Measurements from ENCODE around the gene ARHGDIG.
A peak's percentile ranks its signal among the peaks of the same experiment; 100 is the strongest.
"Not testable (repeated sequence)": the region's sequence is repeated elsewhere in the genome, so short reads cannot be mapped to it uniquely, and the experiment has no call there.

The ARHGDIG gene

GRCh38 chr16:301950-302349, 21.6 kb downstream of the ARHGDIG start:
- DNase-seq: no peak

GRCh38 chr16:303760-304505, 23.5 kb downstream of the ARHGDIG start:
- no peak for DNase-seq

GRCh38 chr16:305916-306626, 25.7 kb downstream of the ARHGDIG start:
- no peak for DNase-seq

GRCh38 chr16:306911-307370, 26.6 kb downstream of the ARHGDIG start:
- DNase-seq: no peak

GRCh38 chr16:307691-308312, 27.4 kb downstream of the ARHGDIG start:
- no peak for DNase-seq

GRCh38 chr16:309476-309875, 29.1 kb downstream of the ARHGDIG start:
- DNase-seq: no peak

- no peak for DNase-seq
These were observed 31.3 kb downstream of the ARHGDIG start for GRCh38 chr16:311725-312124.

GRCh38 chr16:314351-314750, 34.0 kb downstream of the ARHGDIG start:
- DNase-seq: no peak

GRCh38 chr16:314795-315299, 34.5 kb downstream of the ARHGDIG start:
- DNase-seq: no peak

- DNase-seq: no peak
These were observed 36.5 kb downstream of the ARHGDIG start for GRCh38 chr16:316741-317464.

- no peak for DNase-seq
These were observed 37.2 kb downstream of the ARHGDIG start for GRCh38 chr16:317583-317982.

GRCh38 chr16:318628-319027, 38.2 kb downstream of the ARHGDIG start:
- DNase-seq: no peak

- no peak for DNase-seq
These were observed 39.8 kb downstream of the ARHGDIG start for GRCh38 chr16:320206-320605.

- no peak for DNase-seq
These were observed 41.1 kb downstream of the ARHGDIG start for GRCh38 chr16:321532-321931.

- DNase-seq: no peak
These were observed 42.2 kb downstream of the ARHGDIG start for GRCh38 chr16:322476-323143.

GRCh38 chr16:324201-324450, 43.7 kb downstream of the ARHGDIG start:
- DNase-seq: no peak

GRCh38 chr16:324451-325334, 44.3 kb downstream of the ARHGDIG start:
- peak; percentile 44 for DNase-seq

GRCh38 chr16:325375-326145, 45.2 kb downstream of the ARHGDIG start:
- DNase-seq: no peak

GRCh38 chr16:330741-331140, 50.4 kb downstream of the ARHGDIG start:
- DNase-seq: no peak

GRCh38 chr16:331181-331814, 50.9 kb downstream of the ARHGDIG start:
- not testable (repeated sequence) for DNase-seq

All from GDM1 (cell line).